Adrenal gland (tissue), 5 donors: Measurements from ENCODE around the gene MARCHF10.

ENCODE experiments used
- POLR2A ChIP-seq, 2 donors: fragments of 450-650 bp; IDR thresholded peaks; one replicate each; pipeline ENCODE4 v1.6.1; 2017; ENCODE audit warnings: antibody characterized with exemption in 2 of 2, mild to moderate bottlenecking in 2 of 2, moderate library complexity in 1 of 2
- TF ChIP-seq, protein P1 (sequence below), 6 experiments: fragments of 450-650 bp in 4 of 6; fragments of 200-600 bp in 2 of 6; sonication (generic) in 1 of 6; IDR thresholded peaks; 1 replicate in 5 of 6; 2 replicates in 1 of 6; pipeline versions ENCODE4 v1.5.1 to v1.8.0; 2016 to 2021; ENCODE audit warnings: antibody characterized with exemption in 6 of 6, mild to moderate bottlenecking in 2 of 6, moderate library complexity in 1 of 6
- donor health status: DM: no; HTN: no; CAD: no.

DNA sequence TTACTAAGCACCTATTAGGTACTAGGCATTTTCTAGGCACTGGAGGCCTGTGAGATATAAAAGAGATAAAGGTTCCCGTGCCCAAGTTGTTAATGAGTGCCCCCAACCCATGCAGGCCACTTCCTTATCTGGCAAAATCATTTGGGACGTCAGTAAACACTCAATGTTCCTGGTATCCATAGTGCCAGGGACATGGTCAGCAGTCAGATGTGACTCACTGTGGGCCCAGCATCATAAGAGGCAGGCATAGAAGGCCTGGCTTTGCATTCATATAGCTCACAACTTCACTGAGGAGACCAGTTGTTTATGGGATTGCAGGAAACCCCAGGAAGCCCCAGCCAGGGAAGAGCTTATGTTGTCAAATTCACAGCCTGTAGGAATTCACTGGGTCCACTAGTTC is 99.5 kb downstream of the MARCHF10 start:
- TF ChIP-seq, protein P1, sequence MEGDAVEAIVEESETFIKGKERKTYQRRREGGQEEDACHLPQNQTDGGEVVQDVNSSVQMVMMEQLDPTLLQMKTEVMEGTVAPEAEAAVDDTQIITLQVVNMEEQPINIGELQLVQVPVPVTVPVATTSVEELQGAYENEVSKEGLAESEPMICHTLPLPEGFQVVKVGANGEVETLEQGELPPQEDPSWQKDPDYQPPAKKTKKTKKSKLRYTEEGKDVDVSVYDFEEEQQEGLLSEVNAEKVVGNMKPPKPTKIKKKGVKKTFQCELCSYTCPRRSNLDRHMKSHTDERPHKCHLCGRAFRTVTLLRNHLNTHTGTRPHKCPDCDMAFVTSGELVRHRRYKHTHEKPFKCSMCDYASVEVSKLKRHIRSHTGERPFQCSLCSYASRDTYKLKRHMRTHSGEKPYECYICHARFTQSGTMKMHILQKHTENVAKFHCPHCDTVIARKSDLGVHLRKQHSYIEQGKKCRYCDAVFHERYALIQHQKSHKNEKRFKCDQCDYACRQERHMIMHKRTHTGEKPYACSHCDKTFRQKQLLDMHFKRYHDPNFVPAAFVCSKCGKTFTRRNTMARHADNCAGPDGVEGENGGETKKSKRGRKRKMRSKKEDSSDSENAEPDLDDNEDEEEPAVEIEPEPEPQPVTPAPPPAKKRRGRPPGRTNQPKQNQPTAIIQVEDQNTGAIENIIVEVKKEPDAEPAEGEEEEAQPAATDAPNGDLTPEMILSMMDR (IDR thresholded peaks at IDR 0.05) = no peak
- no peak for TF ChIP-seq POLR2A (IDR thresholded peaks at IDR 0.05)
